SK-N-SH treated with all-trans-retinoic acid at 6 μM for 48 hours (cell line): ENCODE results near the gene UGT1A10.

ENCODE experiments used
- ATAC-seq: fragments of 200-7000 bp; cut with Tn5 transposase; 3 replicates; pipeline ENCODE4 v1.9.1; 2020; ENCODE audit warnings: mild to moderate bottlenecking, moderate library complexity
- ARNTL ChIP-seq: fragments of 450-650 bp; formaldehyde crosslinking; IDR thresholded peaks from 2 replicates; pipeline ENCODE4 v1.5.0; 2020; ENCODE audit warnings: low read depth, mild to moderate bottlenecking, moderate library complexity, borderline replicate concordance
- CSRNP3 ChIP-seq: fragments of 250-450 bp; sonication (Bioruptor Pico); IDR thresholded peaks from 2 replicates; pipeline ENCODE4 v1.5.1; 2021; ENCODE audit warnings: mild to moderate bottlenecking, moderate library complexity
- GLIS3 ChIP-seq: fragments of 250-450 bp; sonication (Bioruptor Pico); IDR thresholded peaks from 2 replicates; pipeline ENCODE4 v1.5.0; 2020; ENCODE audit warnings: mild to moderate bottlenecking, moderate library complexity
- ISL1 ChIP-seq: fragments of 250-450 bp; sonication (Bioruptor Pico); IDR thresholded peaks from 2 replicates; pipeline ENCODE4 v2.1.2; 2022; ENCODE audit warnings: mild to moderate bottlenecking, moderate library complexity
- PATZ1 ChIP-seq: fragments of 250-450 bp; sonication (Bioruptor Pico); IDR thresholded peaks from 2 replicates; pipeline ENCODE4 v1.8.0; 2020; ENCODE audit warnings: mild to moderate bottlenecking, moderate library complexity, borderline replicate concordance
- POU6F1 ChIP-seq: fragments of 250-450 bp; sonication (Bioruptor Pico); IDR thresholded peaks from 2 replicates; pipeline ENCODE4 v1.8.0; 2021; ENCODE audit warnings: low read depth, mild to moderate bottlenecking, moderate library complexity, borderline replicate concordance
- PPARA ChIP-seq: fragments of 250-450 bp; sonication (Bioruptor Pico); IDR thresholded peaks from 2 replicates; pipeline ENCODE4 v1.5.0; 2020; ENCODE audit warnings: mild to moderate bottlenecking, borderline replicate concordance
- SNAI2 ChIP-seq: fragments of 250-450 bp; sonication (Bioruptor Pico); IDR thresholded peaks from 2 replicates; pipeline ENCODE4 v1.5.0; 2020; ENCODE audit warnings: mild to moderate bottlenecking, moderate library complexity
- TCF4 ChIP-seq: fragments of 250-450 bp; sonication (Bioruptor Pico); IDR thresholded peaks from 2 replicates; pipeline ENCODE4 v1.8.0; 2021; ENCODE audit warnings: mild to moderate bottlenecking, moderate library complexity, borderline replicate concordance
- TOX ChIP-seq: fragments of 250-450 bp; sonication (Bioruptor Pico); IDR thresholded peaks from 2 replicates; pipeline ENCODE4 v1.8.0; 2021; ENCODE audit warnings: mild to moderate bottlenecking, moderate library complexity, borderline replicate concordance
- TSHZ2 ChIP-seq: fragments of 250-450 bp; sonication (Bioruptor Pico); IDR thresholded peaks from 2 replicates; pipeline ENCODE4 v1.5.0; 2020; ENCODE audit warnings: mild to moderate bottlenecking, moderate library complexity
- ZC3H10 ChIP-seq: fragments of 250-450 bp; sonication (Bioruptor Pico); IDR thresholded peaks from 2 replicates; pipeline ENCODE4 v1.5.1; 2021; ENCODE audit warnings: mild to moderate bottlenecking, moderate library complexity
- ZNF565 ChIP-seq: fragments of 450-650 bp; formaldehyde crosslinking; conservative IDR thresholded peaks from 2 replicates; pipeline ENCODE4 v1.5.0; 2020; ENCODE audit warnings: low read depth, mild to moderate bottlenecking, moderate library complexity
- ZNF70 ChIP-seq: fragments of 450-650 bp; formaldehyde crosslinking; IDR thresholded peaks from 2 replicates; pipeline ENCODE4 v1.5.0; 2020; ENCODE audit warnings: mild to moderate bottlenecking, moderate library complexity
- ZNF8 ChIP-seq: fragments of 450-650 bp; formaldehyde crosslinking; IDR thresholded peaks from 2 replicates; pipeline ENCODE4 v1.5.0; 2020; ENCODE audit warnings: mild to moderate bottlenecking, moderate library complexity

Gene UGT1A10

GRCh38 chr2:233600386-233600785 lies 35.9 kb upstream of the UGT1A10 start (continued):
- TF ChIP-seq ZNF8 (CRISPR knock-in tag) (no peak), ARNTL (CRISPR knock-in tag) (no peak), ZC3H10 (CRISPR knock-in tag) (no peak), POU6F1 (no peak), PPARA (CRISPR knock-in tag) (no peak), CSRNP3 (CRISPR knock-in tag) (no peak), TCF4 (CRISPR knock-in tag) (no peak), ZNF70 (CRISPR knock-in tag) (no peak)

- TF ChIP-seq PPARA (CRISPR knock-in tag) (no peak), ZNF8 (CRISPR knock-in tag) (no peak), TCF4 (CRISPR knock-in tag) (no peak), ARNTL (CRISPR knock-in tag) (no peak), TSHZ2 (CRISPR knock-in tag) (no peak), PATZ1 (CRISPR knock-in tag) (no peak), ZC3H10 (CRISPR knock-in tag) (no peak), CSRNP3 (CRISPR knock-in tag) (no peak), SNAI2 (no peak), ISL1 (CRISPR knock-in tag) (no peak)
- TF ChIP-seq, all 23 proteins: peak for 0
- no peak for ATAC-seq
These were observed 34.2 kb upstream of the UGT1A10 start for GRCh38 chr2:233602076-233602475.

- ATAC-seq, result no peak
These were observed 32.7 kb upstream of the UGT1A10 start for GRCh38 chr2:233603520-233603919.

More at GRCh38 chr2:233603520-233603919, 32.7 kb upstream of the UGT1A10 start:
- TF ChIP-seq GLIS3 (CRISPR knock-in tag) (no peak), PPARA (CRISPR knock-in tag) (no peak), TSHZ2 (CRISPR knock-in tag) (no peak), TOX (no peak), ISL1 (CRISPR knock-in tag) (no peak), ZNF565 (CRISPR knock-in tag) (no peak)
